Motor neuron (in vitro differentiated cells): ENCODE data around the gene MIDN. TPM values are rescaled to one million over a fixed set of nuclear protein-coding genes. Genes with fewer than 3 reads are reported as not detected.

Experiments
- ATAC-seq, 8 experiments: fragments of 200-7000 bp; cut with Tn5 transposase; replicated peaks in 6 of 8; 2 replicates each; pipeline ENCODE4 v1.8.0; 2021; ENCODE audit warnings: mild to moderate bottlenecking in 8 of 8, moderate library complexity in 8 of 8
- H3K27ac ChIP-seq, 2 donors: fragments of 250-450 bp; sonication (Bioruptor Pico); 2 replicates each; pipeline ENCODE4 v1.9.0; 2021; ENCODE audit warnings: antibody characterized with exemption in 2 of 2, mild to moderate bottlenecking in 2 of 2, moderate library complexity in 1 of 2
- H3K4me1 ChIP-seq, 2 donors: fragments of 250-450 bp; sonication (Bioruptor Pico); replicated peaks in 1 of 2; 2 replicates each; pipeline ENCODE4 v1.6.1; 2021; ENCODE audit warnings: antibody characterized with exemption in 2 of 2, mild to moderate bottlenecking in 2 of 2, moderate library complexity in 1 of 2
- H3K4me3 ChIP-seq, 5 donors: fragments of 250-450 bp; sonication (Bioruptor Pico); 2 replicates each; pipeline ENCODE4 v1.9.0; 2021; ENCODE audit warnings: antibody characterized with exemption in 5 of 5, mild to moderate bottlenecking in 5 of 5, moderate library complexity in 4 of 5
- WGBS, 10 experiments: fragments of 450-650 bp; shearing (Covaris generic); methylation state at CpG; one replicate each; pipeline ENCODE4 v1.0.0; 2022; 5-methylcytosine and 5-hydroxymethylcytosine counted together
- in situ Hi-C, 9 experiments: fragments of 400-800 bp; cut with MboI; loops; one replicate each; pipeline ENCODE4 v1.15.0; 2021; ENCODE audit warnings: low sequenced_read_pairs in 9 of 9, low pct_unique_long_range_greater_than_20kb in 2 of 9; ENCODE audit not compliant: unreplicated experiment in 9 of 9
- total RNA-seq, 8 experiments: library from RNA; unstranded; fragments of 300-600 nt; gene quantifications; 2 replicates each; pipeline versions ENCODE4 v1.2.3 to v1.2.4, GENCODE V29; 2022

MIDN gene
- total RNA-seq, 8 experiments from 2014 or later = 15.0 to 78.9 (median 35.1) TPM

DNA sequence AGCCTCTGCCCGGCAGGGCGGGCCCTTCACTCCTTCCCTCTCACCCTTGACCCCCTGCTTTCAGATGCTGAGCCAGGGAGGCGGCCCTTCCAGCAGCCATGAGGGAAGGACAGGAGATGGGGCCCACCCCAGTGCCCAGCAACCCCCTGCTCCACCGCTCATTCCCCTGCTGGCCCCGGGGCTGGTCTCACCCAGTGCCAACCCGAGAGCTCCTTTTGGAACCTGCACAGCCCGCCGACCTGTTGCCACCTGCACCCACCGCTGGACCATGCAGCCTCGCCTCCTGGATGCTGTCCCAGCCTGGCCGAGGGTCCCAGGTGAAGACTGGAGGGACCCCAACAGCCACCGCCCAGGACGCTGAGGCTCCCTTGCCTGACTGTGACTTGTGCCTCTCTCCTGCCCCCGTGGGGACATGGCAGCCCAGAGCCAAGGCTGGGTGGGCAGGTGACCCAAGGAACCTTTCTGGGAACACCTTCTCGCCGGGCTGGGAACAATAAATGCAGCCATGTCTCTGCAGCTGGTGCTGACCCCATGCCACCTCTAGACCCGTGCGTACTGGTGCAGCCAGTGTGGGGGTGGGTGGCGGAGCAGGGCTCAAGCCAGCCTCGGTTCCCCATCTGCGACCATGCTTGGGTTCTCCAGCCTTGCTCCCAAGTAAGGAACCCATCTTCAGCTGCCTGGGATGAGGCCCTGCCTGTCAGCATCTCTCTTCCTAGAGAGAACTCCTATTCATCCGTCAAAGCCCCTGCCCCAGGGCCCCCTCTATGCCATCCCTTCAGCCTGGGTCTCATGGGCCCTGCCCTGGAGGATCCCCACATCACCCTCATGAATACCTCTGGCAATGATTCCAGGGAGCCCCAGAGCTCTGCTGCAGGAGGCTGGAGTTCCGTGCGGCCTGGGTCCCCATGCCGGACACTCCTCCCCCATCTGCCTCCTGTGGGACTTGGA, 30.6 kb downstream of the MIDN start:
- WGBS, 10 experiments = 87 to 100% (median 90%) methylated on average over 2 to 9 of the region's 25 CpGs; no CpG with 5 or more reads in 3 of the 10 experiments
- H3K4me3 ChIP-seq = no peak overlapping the region
- no peak overlapping the region for H3K27ac ChIP-seq
- in situ Hi-C loops = no loop called here
- ATAC-seq = no peak
- peaks cover 28 to 34% of the 10 kb centered on the region in 2 donors for H3K4me1 ChIP-seq

DNA sequence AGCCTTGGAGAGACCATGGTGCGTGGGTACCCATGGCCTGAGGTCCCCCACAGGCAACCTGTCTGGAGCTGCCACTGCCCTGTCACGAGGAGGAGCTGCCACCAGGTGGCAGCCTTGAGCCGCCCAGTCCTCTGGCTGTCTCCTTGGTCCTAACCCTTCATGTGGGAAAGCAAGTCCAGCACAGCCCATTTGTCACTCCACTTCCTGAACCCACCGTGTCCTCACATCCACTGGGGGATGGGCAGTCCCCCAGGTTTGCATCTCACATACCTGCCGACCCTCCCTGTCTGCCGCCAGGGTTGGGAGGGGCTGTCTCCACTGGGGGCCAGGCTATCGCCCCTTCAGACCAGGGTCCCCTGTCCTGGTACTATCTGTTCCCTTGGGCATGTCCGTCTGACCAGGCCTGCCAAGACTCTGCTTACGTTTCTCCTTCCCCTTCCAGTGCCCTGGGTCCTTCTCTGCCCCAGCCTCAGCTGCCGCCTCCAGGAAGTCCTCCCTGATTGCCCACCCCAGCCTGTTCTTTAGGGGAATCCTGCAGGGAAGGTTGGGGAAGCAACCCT, 31.5 kb downstream of the MIDN start:
- WGBS, 10 experiments = 0 to 51% (median 20%) methylated on average over 1 to 2 of the region's 10 CpGs; no CpG with 5 or more reads in 7 of the 10 experiments
- Histone ChIP-seq H3K27ac (no peak overlapping the region), H3K4me1 (peaks cover 27 to 28% of the 10 kb centered on the region in 2 donors), H3K4me3 (no peak overlapping the region)
- in situ Hi-C loops = no loop called here
- peak; percentile 3 to 20 (median 8) for ATAC-seq

GRCh38 chr19:1280636-1281568, 32.5 kb downstream of the MIDN start:
- WGBS, 10 experiments = 80% methylated on average over 1 of the region's 53 CpGs; no CpG with 5 or more reads in 9 of the 10 experiments
- H3K4me1 ChIP-seq = peaks cover 26 to 29% of the 10 kb centered on the region in 2 donors
- H3K27ac ChIP-seq = no peak overlapping the region
- ATAC-seq = no peak
- no peak overlapping the region for H3K4me3 ChIP-seq
- in situ Hi-C loops = no loop called here

- in situ Hi-C loops = no loop called here
- Histone ChIP-seq H3K27ac (no peak overlapping the region), H3K4me3 (no peak overlapping the region), H3K4me1 (peaks cover 23 to 26% of the 10 kb centered on the region in 2 donors)
- WGBS, 10 experiments = 40 to 58% (median 52%) methylated on average over 1 to 5 of the region's 15 CpGs; no CpG with 5 or more reads in 7 of the 10 experiments
- ATAC-seq = no peak
Observed at GRCh38 chr19:1281569-1282287, 33.3 kb downstream of the MIDN start.

GRCh38 chr19:1282588-1283206, 34.3 kb downstream of the MIDN start:
- in situ Hi-C loops = no loop called here
- no peak for ATAC-seq

DNA sequence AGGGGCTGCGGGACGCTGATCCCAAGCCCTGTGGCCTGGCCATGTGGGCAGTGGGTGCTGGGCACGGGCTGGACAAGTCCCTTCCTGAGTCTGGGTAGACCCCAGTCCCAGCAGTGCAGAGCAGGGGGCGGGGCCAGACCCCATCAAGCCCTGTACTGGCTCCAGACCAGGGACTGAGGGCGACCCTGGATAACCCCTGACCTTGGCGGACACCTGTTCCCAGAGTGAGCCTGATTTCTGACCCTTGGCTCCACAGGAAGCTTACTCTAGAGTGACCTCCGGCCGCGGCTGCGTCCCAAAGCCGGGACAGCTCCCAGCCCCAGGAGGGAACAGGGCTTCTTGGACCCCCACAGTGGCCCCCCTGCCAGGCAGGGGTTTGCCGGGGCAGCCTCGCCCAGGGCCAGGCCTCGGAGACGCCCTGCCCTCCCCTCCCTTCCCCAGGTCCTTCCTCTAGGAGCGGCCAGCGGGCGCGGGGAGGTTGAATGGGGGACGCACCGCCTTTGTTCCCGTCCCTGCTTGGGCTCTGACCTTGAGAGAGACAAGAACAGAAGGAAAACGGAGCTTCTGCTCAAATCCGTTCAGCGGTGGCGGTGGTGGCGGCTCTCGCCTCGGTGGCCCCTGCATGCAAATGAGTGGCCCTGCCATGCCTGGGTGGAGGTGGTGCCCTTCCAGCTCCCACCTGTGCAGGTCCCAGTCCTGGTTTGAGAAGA, 35.0 kb downstream of the MIDN start:
- WGBS, 10 experiments = 0 to 63% (median 33%) methylated on average over 1 to 5 of the region's 29 CpGs; no CpG with 5 or more reads in 7 of the 10 experiments
- no peak for ATAC-seq
- Histone ChIP-seq H3K4me3 (no peak overlapping the region), H3K27ac (no peak overlapping the region), H3K4me1 (peaks cover 37 to 42% of the 10 kb centered on the region in 2 donors)
- in situ Hi-C loops = no loop called here

More at GRCh38 chr19:1282588-1283206, 34.3 kb downstream of the MIDN start:
- H3K4me3 ChIP-seq = no peak overlapping the region
- peaks cover 31 to 36% of the 10 kb centered on the region in 2 donors for H3K4me1 ChIP-seq
- WGBS, 10 experiments = 40 to 60% (median 50%) methylated on average over 1 to 5 of the region's 18 CpGs; no CpG with 5 or more reads in 7 of the 10 experiments
- no peak overlapping the region for H3K27ac ChIP-seq

- H3K27ac ChIP-seq = no peak overlapping the region
- H3K4me3 ChIP-seq = no peak overlapping the region
- H3K4me1 ChIP-seq = peaks cover 37 to 43% of the 10 kb centered on the region in 2 donors
- in situ Hi-C loops = no loop called here
- no peak for ATAC-seq
- WGBS, 10 experiments = no CpG with 5 or more reads among the region's 12 CpGs
Observed at GRCh38 chr19:1283917-1284292, 35.5 kb downstream of the MIDN start.

- WGBS, 10 experiments = 33 to 80% (median 66%) methylated on average over 1 to 5 of the region's 20 CpGs; no CpG with 5 or more reads in 6 of the 10 experiments
- in situ Hi-C loops = no loop called here
- ATAC-seq = no peak
- H3K4me3 ChIP-seq = peak overlapping the region in 1 of 5 donors; percentile 3
- H3K4me1 ChIP-seq = peaks cover 37 to 49% of the 10 kb centered on the region in 2 donors
- no peak overlapping the region for H3K27ac ChIP-seq
Observed at GRCh38 chr19:1284293-1284978, 36.1 kb downstream of the MIDN start.

- in situ Hi-C loops = no loop called here
- ATAC-seq = peak in 5 of 8 experiments; percentile 1 to 22 (median 15)
- H3K27ac ChIP-seq = no peak overlapping the region
- 0 to 76% (median 70%) methylated on average over 2 to 4 of the region's 51 CpGs; no CpG with 5 or more reads in 7 of the 10 experiments for WGBS, 10 experiments
- H3K4me3 ChIP-seq = peak overlapping the region; percentile 51 to 81 (median 61)
- H3K4me1 ChIP-seq = peaks cover 34 to 47% of the 10 kb centered on the region in 2 donors
Observed at GRCh38 chr19:1284979-1285736, 36.8 kb downstream of the MIDN start.

DNA sequence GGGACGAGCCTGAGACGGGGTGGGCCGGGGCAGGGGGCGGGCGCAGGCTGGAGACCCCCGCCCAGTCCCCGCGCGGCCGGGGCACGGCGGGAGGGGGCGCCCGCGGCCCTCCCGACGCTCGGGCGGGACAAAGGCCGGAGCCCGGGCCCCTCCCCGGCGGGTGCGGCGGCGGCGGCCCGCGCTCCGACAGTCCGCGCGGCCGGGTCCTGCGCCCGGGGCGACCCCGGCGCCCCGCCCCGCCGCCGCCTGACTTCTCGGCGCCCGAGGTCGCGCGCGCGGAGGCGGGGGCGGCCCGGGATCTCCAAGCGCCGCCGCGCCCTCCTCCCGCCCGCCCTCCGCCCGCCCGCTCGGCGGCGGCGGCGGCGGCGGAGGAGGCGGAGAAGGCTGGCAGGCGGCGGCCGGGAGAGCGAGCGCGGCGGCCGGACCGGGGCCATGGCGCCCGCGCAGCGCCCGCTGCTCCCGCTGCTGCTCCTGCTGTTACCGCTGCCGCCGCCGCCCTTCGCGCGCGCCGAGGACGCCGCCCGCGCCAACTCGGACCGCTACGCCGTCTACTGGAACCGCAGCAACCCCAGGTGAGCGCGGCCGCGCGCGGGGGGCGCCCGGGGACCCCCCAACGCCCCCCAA, 37.5 kb downstream of the MIDN start, which contains the start of gene EFNA2:
TSS of gene EFNA2 (plus strand) at position 137 of the 624 bp plus-strand sequence. CDS start at position 433, 296 bp downstream.
- WGBS, 10 experiments = no CpG with 5 or more reads among the region's 113 CpGs
- H3K4me1 ChIP-seq = peaks cover 34 to 47% of the 10 kb centered on the region in 2 donors
- in situ Hi-C loops = no loop called here
- H3K27ac ChIP-seq = peak within 1 kb of the TSS; percentile 8 to 15
- peak within 1 kb of the TSS; percentile 51 to 81 (median 61) for H3K4me3 ChIP-seq
- peak; percentile 33 to 56 (median 45) for ATAC-seq
